IMR-90 (cell line): Measurements from ENCODE around the gene SH3GL2. TPM values are rescaled to one million over a fixed set of nuclear protein-coding genes. Genes with fewer than 3 reads are reported as not detected.

Experiments
- ATAC-seq: fragments of 200-7000 bp; cut with Tn5 transposase; 2 replicates; pipeline ENCODE4 v1.9.1; 2020; ENCODE audit warnings: low read depth, mild to moderate bottlenecking, moderate library complexity
- BruUV-seq: library from RNA; stranded (reverse); fragments of 400-500 nt; replicated peaks from 2 replicates; lab custom pipeline; 2021; lab: Mats Ljungman, UMichigan
- CTCF ChIA-PET: fragments of 300-600 bp; formaldehyde crosslinking; extraction: SDS; loops from one replicate; lab custom pipeline; 2021; ENCODE audit warnings: antibody characterized with exemption; lab: Yijun Ruan, JAX
- POLR2A ChIA-PET: fragments of 300-600 bp; sonication (Branson Sonifier 250); formaldehyde crosslinking; loops from one replicate; lab custom pipeline; 2022; ENCODE audit warnings: antibody characterized with exemption; ENCODE audit not compliant: unreplicated experiment; lab: Charles Lee
- DNase-seq: peaks from one replicate; pipeline ENCODE4 v3.0.0; 2013
- H2AFZ ChIP-seq: replicated peaks from 2 replicates; pipeline ENCODE3; 2013; ENCODE audit warnings: low read length, mild to moderate bottlenecking; ENCODE audit not compliant: poor library complexity
- H2AK5ac ChIP-seq: 2 replicates; pipeline ENCODE4 v1.6.1; 2013; ENCODE audit warnings: low read depth, low read length, inconsistent platforms
- H2AK9ac ChIP-seq: replicated peaks from 2 replicates; pipeline ENCODE3; 2013; ENCODE audit warnings: mild to moderate bottlenecking, low read depth, low read length, moderate library complexity; ENCODE audit not compliant: poor library complexity
- H2BK120ac ChIP-seq: 2 replicates; pipeline ENCODE4 v1.6.1; 2013; ENCODE audit warnings: low read depth, low read length, inconsistent platforms
- H2BK15ac ChIP-seq: 3 replicates; pipeline ENCODE4 v1.6.1; 2013; ENCODE audit warnings: low read depth, low read length, inconsistent platforms
- H2BK20ac ChIP-seq: 2 replicates; pipeline ENCODE4 v1.6.1; 2013; ENCODE audit warnings: low read depth, mild to moderate bottlenecking, inconsistent platforms, low read length, moderate library complexity
- H2BK5ac ChIP-seq: 2 replicates; pipeline ENCODE4 v1.6.1; 2013; ENCODE audit warnings: mild to moderate bottlenecking, low read depth, low read length, inconsistent platforms; ENCODE audit not compliant: poor library complexity, severe bottlenecking
- H3K14ac ChIP-seq: replicated peaks from 2 replicates; pipeline ENCODE4 v1.6.1; 2013; ENCODE audit warnings: low read depth, low read length, inconsistent platforms
- H3K18ac ChIP-seq: 2 replicates; pipeline ENCODE4 v1.6.1; 2013; ENCODE audit warnings: low read depth, low read length, control low read depth
- H3K23ac ChIP-seq: 2 replicates; pipeline ENCODE4 v1.6.1; 2013; ENCODE audit warnings: low read depth, low read length, inconsistent platforms
- H3K27ac ChIP-seq: 2 replicates; pipeline ENCODE4 v1.5.1; 2013; ENCODE audit warnings: mild to moderate bottlenecking, control low read depth, low read length; ENCODE audit not compliant: insufficient read depth
- H3K27me3 ChIP-seq: 2 replicates; pipeline ENCODE4 v1.6.1; 2013; ENCODE audit warnings: low read length; ENCODE audit not compliant: control insufficient read depth, insufficient read depth
- H3K36me3 ChIP-seq: 2 replicates; pipeline ENCODE4 v1.6.1; 2013; ENCODE audit warnings: low read length, mixed read lengths; ENCODE audit not compliant: control insufficient read depth, insufficient read depth
- H3K4ac ChIP-seq: 2 replicates; pipeline ENCODE4 v1.6.1; 2013; ENCODE audit warnings: low read depth, low read length, inconsistent platforms
- H3K4me1 ChIP-seq: 2 replicates; pipeline ENCODE4 v1.6.1; 2013; ENCODE audit warnings: low read length, mixed read lengths; ENCODE audit not compliant: control insufficient read depth, insufficient read depth
- H3K4me2 ChIP-seq: 2 replicates; pipeline ENCODE4 v1.6.1; 2013; ENCODE audit warnings: low read depth, mild to moderate bottlenecking, control low read depth, low read length, moderate library complexity
- H3K4me3 ChIP-seq: 2 replicates; pipeline ENCODE4 v1.5.1; 2013; ENCODE audit warnings: low read depth, mild to moderate bottlenecking, control low read depth, low read length, moderate library complexity; ENCODE audit not compliant: insufficient read depth
- H3K56ac ChIP-seq: 2 replicates; pipeline ENCODE4 v1.6.1; 2013; ENCODE audit warnings: low read length, inconsistent platforms; ENCODE audit not compliant: insufficient read depth; ENCODE audit errors: extremely low read depth
- H3K79me1 ChIP-seq, 2 experiments: 2 replicates each; pipeline ENCODE4 v1.6.1; 2013; ENCODE audit warnings: low read length in 2 of 2, inconsistent platforms in 1 of 2, low read depth in 1 of 2
- H3K9ac ChIP-seq: 2 replicates; pipeline ENCODE4 v1.6.1; 2013; ENCODE audit warnings: low read depth, low read length, control low read depth
- H3K9me1 ChIP-seq: 2 replicates; pipeline ENCODE4 v1.6.1; 2013; ENCODE audit warnings: low read length, inconsistent platforms; ENCODE audit not compliant: insufficient read depth
- H3K9me3 ChIP-seq: 2 replicates; pipeline ENCODE4 v1.6.1; 2013; ENCODE audit warnings: low read length; ENCODE audit not compliant: control insufficient read depth, insufficient read depth
- H4K20me1 ChIP-seq: 2 replicates; pipeline ENCODE4 v1.6.1; 2013; ENCODE audit warnings: low read length, inconsistent platforms; ENCODE audit not compliant: insufficient read depth
- H4K5ac ChIP-seq: 2 replicates; pipeline ENCODE4 v1.6.1; 2013; ENCODE audit warnings: mild to moderate bottlenecking, low read depth, low read length, control low read depth
- H4K8ac ChIP-seq, 2 experiments: 2 replicates each; pipeline ENCODE4 v1.6.1; 2013; ENCODE audit warnings: low read depth in 2 of 2, low read length in 2 of 2, control low read depth in 1 of 2, inconsistent platforms in 1 of 2
- H4K91ac ChIP-seq: 2 replicates; pipeline ENCODE4 v1.6.1; 2013; ENCODE audit warnings: low read depth, low read length, inconsistent platforms; ENCODE audit not compliant: insufficient read depth
- BHLHE40 ChIP-seq: fragments of 150-350 bp; IDR thresholded peaks from 2 replicates; pipeline ENCODE4 v1.6.1; 2016; ENCODE audit warnings: mild to moderate bottlenecking, low read depth, low read length
- CEBPB ChIP-seq: IDR thresholded peaks from 2 replicates; pipeline ENCODE4 v1.6.1; 2012; ENCODE audit warnings: low read depth, low read length, improper control_type of control experiment
- CHD1 ChIP-seq: IDR thresholded peaks from 2 replicates; pipeline ENCODE4 v1.6.1; 2012; ENCODE audit warnings: low read depth, low read length, improper control_type of control experiment
- FOS ChIP-seq: fragments of 150-350 bp; IDR thresholded peaks from 2 replicates; pipeline ENCODE4 v1.6.1; 2016; ENCODE audit warnings: low read depth, low read length
- MAFK ChIP-seq: IDR thresholded peaks from 2 replicates; pipeline ENCODE4 v1.6.1; 2012; ENCODE audit warnings: low read depth, low read length, improper control_type of control experiment
- MAZ ChIP-seq: IDR thresholded peaks from 2 replicates; pipeline ENCODE4 v1.6.1; 2012; ENCODE audit warnings: low read depth, mild to moderate bottlenecking, low read length, improper control_type of control experiment, moderate library complexity, borderline replicate concordance
- MXI1 ChIP-seq: IDR thresholded peaks from 2 replicates; pipeline ENCODE4 v1.6.1; 2012; ENCODE audit warnings: low read depth, mild to moderate bottlenecking, low read length, moderate library complexity, borderline replicate concordance
- NFE2L2 ChIP-seq: fragments of 150-350 bp; IDR thresholded peaks from 2 replicates; pipeline ENCODE4 v1.6.1; 2016; ENCODE audit warnings: low read depth, mild to moderate bottlenecking, low read length
- POLR2A ChIP-seq: IDR thresholded peaks from 2 replicates; pipeline ENCODE4 v1.6.1; 2012; ENCODE audit warnings: mild to moderate bottlenecking, low read depth, low read length
- RAD21 ChIP-seq: IDR thresholded peaks from 2 replicates; pipeline ENCODE4 v1.6.1; 2012; ENCODE audit warnings: low read length, improper control_type of control experiment
- RCOR1 ChIP-seq: IDR thresholded peaks from 2 replicates; pipeline ENCODE4 v1.6.1; 2012; ENCODE audit warnings: mild to moderate bottlenecking, low read length, improper control_type of control experiment; ENCODE audit not compliant: insufficient replicate concordance
- RFX5 ChIP-seq: IDR thresholded peaks from 2 replicates; pipeline ENCODE4 v1.8.0; 2012; ENCODE audit warnings: low read depth, mild to moderate bottlenecking, low read length, moderate library complexity
- SMC3 ChIP-seq: fragments of 150-350 bp; IDR thresholded peaks from 2 replicates; pipeline ENCODE4 v1.6.1; 2016; ENCODE audit warnings: low read depth, mild to moderate bottlenecking, antibody characterized with exemption, low read length, moderate library complexity
- WGBS, 2 experiments: methylation state at CpG; one replicate each; pipeline versions ENCODE4 v1.1.5 to v1.1.7; 2013; ENCODE audit warnings: missing lambda C conversion rate in 2 of 2; ENCODE audit not compliant: insufficient read length in 1 of 2; ENCODE audit errors: extremely low coverage in 2 of 2; 5-methylcytosine and 5-hydroxymethylcytosine counted together
- dilution Hi-C: fragments of 300-500 bp; cut with HindIII; formaldehyde crosslinking; loops from one replicate; pipeline ENCODE4 v1.14.3; 2018; ENCODE audit warnings: low sequenced_read_pairs; ENCODE audit not compliant: unreplicated experiment
- in situ Hi-C: fragments of 300-500 bp; cut with MboI; formaldehyde crosslinking; loops from 3 replicates; pipeline ENCODE4 v1.14.3; 2019; ENCODE audit warnings: low sequenced_read_pairs, inconsistent platforms, mixed read lengths
- intact Hi-C: fragments of 100-400 bp; cut with micrococcal nuclease; formaldehyde crosslinking; loops from 2 replicates; pipeline ENCODE4 v1.10.0; 2022
- polyA plus RNA-seq, 3 experiments: library from polyadenylated mRNA; depleted of rRNA; stranded (reverse); fragments of >200 nt; gene quantifications; 2 replicates each; pipeline ENCODE4 v1.2.3, GENCODE V29; 2012; ENCODE audit warnings: low replicate concordance in 1 of 3
- total RNA-seq: library from RNA; depleted of rRNA; stranded (reverse); fragments of >200 nt; gene quantifications from 2 replicates; pipeline ENCODE4 v1.2.3, GENCODE V29; 2012
- TF ChIP-seq, protein P1 (sequence below): fragments of 150-350 bp; IDR thresholded peaks from 2 replicates; pipeline ENCODE4 v1.6.1; 2017; ENCODE audit warnings: mild to moderate bottlenecking, antibody characterized with exemption, low read length, low read depth
- TF ChIP-seq, protein P2 (sequence below): fragments of 150-350 bp; IDR thresholded peaks from 2 replicates; pipeline ENCODE4 v1.6.1; 2016; ENCODE audit warnings: low read depth, mild to moderate bottlenecking, low read length, moderate library complexity, borderline replicate concordance
- TF ChIP-seq, protein P3 (sequence below): conservative IDR thresholded peaks from 2 replicates; pipeline ENCODE4 v1.5.1; 2012; ENCODE audit warnings: mild to moderate bottlenecking, low read depth, low read length, improper control_type of control experiment

SH3GL2 gene
- total and polyA plus RNA-seq, 2 of the 4 experiments (the other 2 are of a cell fraction): under 0.01 to 0.05 TPM

DNA sequence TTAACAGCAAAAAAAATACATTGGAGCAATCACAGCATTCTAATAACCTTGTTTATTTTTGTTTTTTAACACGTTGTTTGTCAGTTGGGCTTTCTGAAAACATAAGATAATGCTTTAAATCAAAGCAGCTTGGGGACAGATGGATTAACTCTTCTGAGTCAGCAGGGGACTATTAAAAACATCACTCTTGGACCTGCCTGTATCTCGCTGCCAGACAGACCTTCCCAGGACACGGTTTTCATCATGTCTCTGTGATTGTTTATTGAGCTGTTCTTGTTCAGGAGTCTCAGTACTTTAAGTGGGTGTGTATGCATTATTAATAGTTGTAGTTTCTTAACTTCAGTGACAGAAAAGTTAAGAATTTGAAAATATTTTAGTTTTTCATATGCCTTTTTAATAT, 173.2 kb downstream of the SH3GL2 start:
- ATAC-seq (no peak), DNase-seq (no peak)
- Histone ChIP-seq H4K8ac (no peak overlapping the region), H2BK5ac (no peak overlapping the region), H3K27ac (no peak overlapping the region), H3K9ac (no peak overlapping the region), H3K14ac (no peak overlapping the region), H3K56ac (no peak overlapping the region), H2AK5ac (no peak overlapping the region), H4K91ac (no peak overlapping the region), H2AFZ (no peak overlapping the region), H2BK15ac (no peak overlapping the region), H3K9me1 (no peaks in the 10 kb centered on the region), H3K4me3 (no peak overlapping the region), H3K4me2 (no peak overlapping the region), H3K23ac (no peak overlapping the region), H2BK120ac (no peak overlapping the region), H3K79me1 (no peaks in the 10 kb centered on the region), H3K4ac (no peak overlapping the region), H3K4me1 (no peaks in the 10 kb centered on the region), H4K20me1 (no peaks in the 10 kb centered on the region), H3K36me3 (no peaks in the 10 kb centered on the region), H2BK20ac (no peak overlapping the region), H3K9me3 (no peaks in the 10 kb centered on the region), H3K18ac (no peak overlapping the region), H3K27me3 (no peaks in the 10 kb centered on the region), H2AK9ac (no peak overlapping the region), H4K5ac (no peak overlapping the region)
- no peak for TF ChIP-seq RAD21
- no peak for TF ChIP-seq MAFK
- no peak for TF ChIP-seq MXI1
- TF ChIP-seq SMC3: no peak
- no peak for TF ChIP-seq RFX5
- TF ChIP-seq NFE2L2: no peak
- no peak for TF ChIP-seq RCOR1
- TF ChIP-seq CEBPB: no peak
- TF ChIP-seq BHLHE40: no peak
- no peak for TF ChIP-seq POLR2A
- TF ChIP-seq MAZ: no peak
- TF ChIP-seq, protein P1, sequence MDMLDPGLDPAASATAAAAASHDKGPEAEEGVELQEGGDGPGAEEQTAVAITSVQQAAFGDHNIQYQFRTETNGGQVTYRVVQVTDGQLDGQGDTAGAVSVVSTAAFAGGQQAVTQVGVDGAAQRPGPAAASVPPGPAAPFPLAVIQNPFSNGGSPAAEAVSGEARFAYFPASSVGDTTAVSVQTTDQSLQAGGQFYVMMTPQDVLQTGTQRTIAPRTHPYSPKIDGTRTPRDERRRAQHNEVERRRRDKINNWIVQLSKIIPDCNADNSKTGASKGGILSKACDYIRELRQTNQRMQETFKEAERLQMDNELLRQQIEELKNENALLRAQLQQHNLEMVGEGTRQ: no peak
- TF ChIP-seq, protein P2, sequence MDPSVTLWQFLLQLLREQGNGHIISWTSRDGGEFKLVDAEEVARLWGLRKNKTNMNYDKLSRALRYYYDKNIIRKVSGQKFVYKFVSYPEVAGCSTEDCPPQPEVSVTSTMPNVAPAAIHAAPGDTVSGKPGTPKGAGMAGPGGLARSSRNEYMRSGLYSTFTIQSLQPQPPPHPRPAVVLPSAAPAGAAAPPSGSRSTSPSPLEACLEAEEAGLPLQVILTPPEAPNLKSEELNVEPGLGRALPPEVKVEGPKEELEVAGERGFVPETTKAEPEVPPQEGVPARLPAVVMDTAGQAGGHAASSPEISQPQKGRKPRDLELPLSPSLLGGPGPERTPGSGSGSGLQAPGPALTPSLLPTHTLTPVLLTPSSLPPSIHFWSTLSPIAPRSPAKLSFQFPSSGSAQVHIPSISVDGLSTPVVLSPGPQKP: no peak
- TF ChIP-seq CHD1: no peak
- no peak for TF ChIP-seq FOS
- TF ChIP-seq, protein P3, sequence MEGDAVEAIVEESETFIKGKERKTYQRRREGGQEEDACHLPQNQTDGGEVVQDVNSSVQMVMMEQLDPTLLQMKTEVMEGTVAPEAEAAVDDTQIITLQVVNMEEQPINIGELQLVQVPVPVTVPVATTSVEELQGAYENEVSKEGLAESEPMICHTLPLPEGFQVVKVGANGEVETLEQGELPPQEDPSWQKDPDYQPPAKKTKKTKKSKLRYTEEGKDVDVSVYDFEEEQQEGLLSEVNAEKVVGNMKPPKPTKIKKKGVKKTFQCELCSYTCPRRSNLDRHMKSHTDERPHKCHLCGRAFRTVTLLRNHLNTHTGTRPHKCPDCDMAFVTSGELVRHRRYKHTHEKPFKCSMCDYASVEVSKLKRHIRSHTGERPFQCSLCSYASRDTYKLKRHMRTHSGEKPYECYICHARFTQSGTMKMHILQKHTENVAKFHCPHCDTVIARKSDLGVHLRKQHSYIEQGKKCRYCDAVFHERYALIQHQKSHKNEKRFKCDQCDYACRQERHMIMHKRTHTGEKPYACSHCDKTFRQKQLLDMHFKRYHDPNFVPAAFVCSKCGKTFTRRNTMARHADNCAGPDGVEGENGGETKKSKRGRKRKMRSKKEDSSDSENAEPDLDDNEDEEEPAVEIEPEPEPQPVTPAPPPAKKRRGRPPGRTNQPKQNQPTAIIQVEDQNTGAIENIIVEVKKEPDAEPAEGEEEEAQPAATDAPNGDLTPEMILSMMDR: no peak
- ChIA-PET POLR2A (no interaction called here), CTCF (no interaction called here)
- intact Hi-C loops: no loop called here
- no TSS peak for BruUV-seq
- in situ Hi-C loops: no loop called here
- no CpG with 5 or more reads among the region's 3 CpGs for WGBS, 2 experiments
- dilution Hi-C loops: no loop called here
